Measurements from ENCODE around the gene ANKRD31. TPM values are rescaled to one million over a fixed set of nuclear protein-coding genes. Genes with fewer than 3 reads are reported as not detected.

Gene ANKRD31
- polyA plus RNA-seq, 1 experiment: 0.06 TPM

DNA sequence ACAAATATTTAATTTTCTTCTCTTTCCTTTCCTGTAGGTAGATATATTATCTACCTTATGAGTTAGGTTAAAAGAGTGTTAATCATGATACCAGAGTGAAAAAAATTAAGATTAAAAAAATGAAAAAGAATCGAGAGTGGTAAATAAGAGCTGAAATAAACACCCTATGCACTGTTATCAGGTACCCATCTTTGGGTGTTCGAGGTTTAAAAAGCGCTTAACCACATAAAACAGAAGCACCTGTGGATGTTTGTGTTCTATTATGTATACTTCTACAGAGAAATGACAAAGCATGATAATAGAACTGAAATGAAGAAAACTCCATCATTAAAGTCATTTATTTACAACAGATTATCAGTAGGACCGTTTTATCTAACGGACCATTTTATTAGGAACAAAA is 158.7 kb downstream of the ANKRD31 start:
- Histone ChIP-seq H3K9me3 (ENCODE audit: control insufficient read depth, insufficient read depth, low read length) (no peaks in the 10 kb centered on the region), H3K27me3 (ENCODE audit: control insufficient read depth, insufficient read depth, low read length) (peaks cover 3% of the 10 kb centered on the region), H3K27ac (ENCODE audit: low read depth, low read length) (no peak overlapping the region), H3K4me3 (ENCODE audit: low read depth, low read length) (no peak overlapping the region)
- TF ChIP-seq, protein P1, sequence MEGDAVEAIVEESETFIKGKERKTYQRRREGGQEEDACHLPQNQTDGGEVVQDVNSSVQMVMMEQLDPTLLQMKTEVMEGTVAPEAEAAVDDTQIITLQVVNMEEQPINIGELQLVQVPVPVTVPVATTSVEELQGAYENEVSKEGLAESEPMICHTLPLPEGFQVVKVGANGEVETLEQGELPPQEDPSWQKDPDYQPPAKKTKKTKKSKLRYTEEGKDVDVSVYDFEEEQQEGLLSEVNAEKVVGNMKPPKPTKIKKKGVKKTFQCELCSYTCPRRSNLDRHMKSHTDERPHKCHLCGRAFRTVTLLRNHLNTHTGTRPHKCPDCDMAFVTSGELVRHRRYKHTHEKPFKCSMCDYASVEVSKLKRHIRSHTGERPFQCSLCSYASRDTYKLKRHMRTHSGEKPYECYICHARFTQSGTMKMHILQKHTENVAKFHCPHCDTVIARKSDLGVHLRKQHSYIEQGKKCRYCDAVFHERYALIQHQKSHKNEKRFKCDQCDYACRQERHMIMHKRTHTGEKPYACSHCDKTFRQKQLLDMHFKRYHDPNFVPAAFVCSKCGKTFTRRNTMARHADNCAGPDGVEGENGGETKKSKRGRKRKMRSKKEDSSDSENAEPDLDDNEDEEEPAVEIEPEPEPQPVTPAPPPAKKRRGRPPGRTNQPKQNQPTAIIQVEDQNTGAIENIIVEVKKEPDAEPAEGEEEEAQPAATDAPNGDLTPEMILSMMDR (IDR thresholded peaks at IDR 0.05; ENCODE audit: low read depth, low read length): no peak
- CTCF ChIA-PET: no interaction called here
- DNase-seq (ENCODE audit: low read depth, low spot score): no peak
- POLR2A ChIA-PET: no interaction called here

DNA sequence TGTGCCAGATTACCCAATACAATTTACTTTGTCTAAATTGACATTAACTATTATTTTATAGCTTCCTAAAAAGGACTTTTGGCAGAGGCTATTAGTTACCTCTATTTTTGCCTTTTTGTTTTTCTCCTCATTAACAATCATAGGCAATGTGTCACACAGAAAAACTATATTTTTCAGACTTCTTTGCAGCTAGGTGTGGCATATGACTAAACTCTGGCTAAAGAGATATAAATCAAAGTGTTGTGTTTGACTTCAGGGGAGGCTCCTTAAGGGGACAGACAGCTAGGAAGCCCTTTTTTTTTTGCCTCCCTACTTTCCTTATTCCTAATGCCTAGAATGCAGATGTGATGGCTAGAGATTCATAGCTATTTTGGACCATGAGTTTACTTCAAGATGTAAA is 164.6 kb downstream of the ANKRD31 start:
- no peak for DNase-seq (ENCODE audit: low read depth, low spot score)
- CTCF ChIA-PET: interaction anchor here (0.8 kb wide), 1 partner anchor 22 kb away, joined by 3 read pairs; no protein-coding TSS in a partner anchor
- Histone ChIP-seq H3K27me3 (ENCODE audit: control insufficient read depth, insufficient read depth, low read length) (peaks cover 3% of the 10 kb centered on the region), H3K27ac (ENCODE audit: low read depth, low read length) (no peak overlapping the region), H3K9me3 (ENCODE audit: control insufficient read depth, insufficient read depth, low read length) (no peaks in the 10 kb centered on the region), H3K4me3 (ENCODE audit: low read depth, low read length) (no peak overlapping the region)
- TF ChIP-seq, protein P1 (IDR thresholded peaks at IDR 0.05; ENCODE audit: low read depth, low read length): no peak
- POLR2A ChIA-PET: no interaction called here

DNA sequence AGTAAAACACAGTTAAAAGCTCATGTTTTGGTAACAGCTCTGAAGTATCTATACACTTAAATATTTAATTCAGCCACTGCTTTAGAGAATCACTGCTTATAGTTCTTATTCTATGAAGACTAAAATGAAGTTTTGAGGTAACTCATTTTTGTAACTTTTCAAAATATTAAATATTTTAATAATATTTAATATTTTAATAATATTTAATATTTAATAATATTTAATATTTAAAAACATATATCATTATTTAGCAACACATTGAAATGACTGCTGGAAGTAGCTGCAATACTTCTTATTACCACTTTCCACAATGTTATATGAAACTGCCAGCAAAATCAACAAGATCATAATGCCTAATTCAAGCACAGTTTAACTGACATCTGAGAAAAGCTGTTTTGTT is 165.6 kb downstream of the ANKRD31 start:
- no peaks in the 10 kb centered on the region for H3K9me3 ChIP-seq (ENCODE audit: control insufficient read depth, insufficient read depth, low read length)
- TF ChIP-seq, protein P1 (IDR thresholded peaks at IDR 0.05; ENCODE audit: low read depth, low read length): no peak
- CTCF ChIA-PET: interaction anchor here (0.7 to 1.5 kb wide), 2 partner anchors 145 to 165 kb away, joined by 3 to 4 read pairs; no protein-coding TSS in a partner anchor
- POLR2A ChIA-PET: no interaction called here
- no peak for DNase-seq (ENCODE audit: low read depth, low spot score)
- H3K27ac ChIP-seq (ENCODE audit: low read depth, low read length): no peak overlapping the region
- H3K27me3 ChIP-seq (ENCODE audit: control insufficient read depth, insufficient read depth, low read length): peaks cover 3% of the 10 kb centered on the region
- no peak overlapping the region for H3K4me3 ChIP-seq (ENCODE audit: low read depth, low read length)

DNA sequence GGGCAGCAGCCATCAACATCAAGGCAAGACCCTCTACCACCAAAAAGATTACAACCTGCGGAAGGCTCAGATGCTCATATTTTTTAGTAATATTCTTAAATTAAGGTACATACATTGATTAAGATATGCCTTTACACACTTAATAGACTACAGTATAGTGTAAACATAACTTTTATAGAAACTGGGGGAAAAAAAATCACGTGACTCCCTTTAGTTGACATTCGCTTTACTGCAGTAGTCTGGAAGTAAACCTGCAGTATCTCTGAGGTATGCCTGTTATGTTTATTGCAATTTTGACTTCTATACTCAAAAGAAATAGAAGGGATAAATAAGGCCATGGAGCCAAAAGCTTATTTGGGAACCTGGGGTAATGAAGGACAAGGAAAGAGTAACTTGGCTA is 169.2 kb downstream of the ANKRD31 start:
- Histone ChIP-seq H3K9me3 (ENCODE audit: control insufficient read depth, insufficient read depth, low read length) (no peaks in the 10 kb centered on the region), H3K27ac (ENCODE audit: low read depth, low read length) (no peak overlapping the region), H3K27me3 (ENCODE audit: control insufficient read depth, insufficient read depth, low read length) (no peaks in the 10 kb centered on the region), H3K4me3 (ENCODE audit: low read depth, low read length) (no peak overlapping the region)
- ChIA-PET CTCF (no interaction called here), POLR2A (no interaction called here)
- no peak for DNase-seq (ENCODE audit: low read depth, low spot score)
- TF ChIP-seq, protein P1 (IDR thresholded peaks at IDR 0.05; ENCODE audit: low read depth, low read length): no peak

DNA sequence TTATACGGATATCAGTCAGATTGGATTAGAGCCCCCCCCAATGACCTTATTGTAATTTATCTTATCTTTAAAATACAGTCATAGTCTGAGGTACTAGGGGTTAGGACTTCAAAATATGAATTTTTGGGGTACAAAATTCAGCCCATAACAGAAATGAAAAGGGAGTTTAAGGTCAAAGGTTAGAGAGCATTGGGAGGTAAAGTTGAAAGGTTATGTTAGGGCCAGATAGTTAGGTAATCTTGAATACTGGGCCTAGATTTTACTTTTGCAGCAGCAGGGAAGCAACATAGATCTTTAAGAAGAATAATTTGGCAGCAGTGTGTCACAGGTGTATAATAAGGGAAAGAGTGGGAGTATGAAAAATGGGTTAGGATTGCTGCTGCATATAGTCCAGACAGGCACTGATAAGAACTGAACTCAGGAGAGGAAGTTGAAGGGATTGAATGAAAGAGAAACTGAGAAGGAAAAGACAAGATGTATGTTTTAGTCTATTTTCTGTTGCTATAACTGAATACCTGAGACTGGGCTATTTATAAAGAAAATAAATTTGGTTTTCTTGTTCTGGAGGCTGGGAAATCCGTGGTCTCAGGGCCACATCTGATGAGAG is 173.7 kb downstream of the ANKRD31 start:
- ChIA-PET CTCF (no interaction called here), POLR2A (no interaction called here)
- TF ChIP-seq, protein P1 (IDR thresholded peaks at IDR 0.05; ENCODE audit: low read depth, low read length): no peak

More for the DNA sequence above, 173.7 kb downstream of the ANKRD31 start:
- Histone ChIP-seq H3K4me3 (ENCODE audit: low read depth, low read length) (no peak overlapping the region), H3K27ac (ENCODE audit: low read depth, low read length) (no peak overlapping the region), H3K9me3 (ENCODE audit: control insufficient read depth, insufficient read depth, low read length) (no peaks in the 10 kb centered on the region), H3K27me3 (ENCODE audit: control insufficient read depth, insufficient read depth, low read length) (no peaks in the 10 kb centered on the region)
- DNase-seq (ENCODE audit: low read depth, low spot score): no peak
